Natural killer cell (primary cell): ENCODE results near the gene ADAD1. TPM values are rescaled to one million over a fixed set of nuclear protein-coding genes. Genes with fewer than 3 reads are reported as not detected.

Experiments
- ATAC-seq, 3 donors: fragments of 150-1000 bp in 2 of 3; fragments of 200-7000 bp in 1 of 3; cut with Tn5 transposase; 1 replicate in 1 of 3; 2 replicates in 2 of 3; pipeline ENCODE4 v1.10.0; 2021; ENCODE audit warnings: mild to moderate bottlenecking in 2 of 3, moderate library complexity in 2 of 3
- DNase-seq, 2 donors: peaks; one replicate each; pipeline versions ENCODE4 v3.0.0 to v3.0.0-alpha.2; 2013 to 2021; ENCODE audit warnings: mixed read lengths in 1 of 2
- H3K27ac ChIP-seq: one replicate; pipeline ENCODE4 v1.5.1; 2013; ENCODE audit warnings: mild to moderate bottlenecking, low read length
- H3K27me3 ChIP-seq: one replicate; pipeline ENCODE4 v1.6.1; 2013; ENCODE audit warnings: low read length; ENCODE audit not compliant: control insufficient read depth, insufficient read depth
- H3K36me3 ChIP-seq: one replicate; pipeline ENCODE4 v1.6.1; 2013; ENCODE audit warnings: low read length; ENCODE audit not compliant: control insufficient read depth, insufficient read depth
- H3K4me1 ChIP-seq: one replicate; pipeline ENCODE4 v1.6.1; 2013; ENCODE audit warnings: low read length; ENCODE audit not compliant: control insufficient read depth, insufficient read depth
- H3K4me3 ChIP-seq: one replicate; pipeline ENCODE4 v1.5.1; 2013; ENCODE audit warnings: low read length
- H3K9me3 ChIP-seq: one replicate; pipeline ENCODE4 v1.6.1; 2013; ENCODE audit warnings: low read length; ENCODE audit not compliant: control insufficient read depth, insufficient read depth
- H3K27ac Mint-ChIP-seq, 2 donors: one replicate each; pipeline ENCODE4 v1.8.0; 2022; ENCODE audit warnings: mild to moderate bottlenecking in 2 of 2, mixed read lengths in 2 of 2, moderate library complexity in 1 of 2
- H3K27me3 Mint-ChIP-seq, 2 donors: one replicate each; pipeline ENCODE4 v1.8.0; 2022; ENCODE audit warnings: low read depth in 2 of 2, mixed read lengths in 2 of 2
- H3K36me3 Mint-ChIP-seq: one replicate; pipeline ENCODE4 v1.8.0; 2022; ENCODE audit warnings: mixed read lengths
- H3K4me1 Mint-ChIP-seq, 2 donors: one replicate each; pipeline ENCODE4 v1.8.0; 2022; ENCODE audit warnings: mixed read lengths in 2 of 2
- H3K4me3 Mint-ChIP-seq: one replicate; pipeline ENCODE4 v1.8.0; 2022; ENCODE audit warnings: mild to moderate bottlenecking, moderate library complexity, mixed read lengths
- H3K9me3 Mint-ChIP-seq, 2 donors: one replicate each; pipeline ENCODE4 v1.8.0; 2022; ENCODE audit warnings: mixed read lengths in 2 of 2
- CTCF ChIP-seq: fragments of 200-600 bp; IDR thresholded peaks from one replicate; pipeline ENCODE4 v1.8.0; 2022; ENCODE audit warnings: antibody characterized with exemption
- WGBS: methylation state at CpG from one replicate; pipeline ENCODE4 v1.1.7; 2013; ENCODE audit warnings: missing lambda C conversion rate; ENCODE audit not compliant: insufficient coverage; 5-methylcytosine and 5-hydroxymethylcytosine counted together
- intact Hi-C: fragments of 100-400 bp; cut with micrococcal nuclease; formaldehyde crosslinking; loops from one replicate; pipeline ENCODE4 v1.14.2; 2022
- total RNA-seq, 4 donors: library from RNA; stranded (reverse); fragments of 120-200 nt in 1 of 4; gene quantifications; one replicate each; pipeline versions ENCODE4 v1.2.3 to v1.2.4, GENCODE V29; 2013 to 2022

Gene ADAD1
- total RNA-seq, 3 donors from 2014 or later (not counting 1 experiment from before 2014, with no cell fraction given), result not detected

GRCh38 chr4:122403861-122404260, 25.1 kb downstream of the ADAD1 start:
- Histone ChIP-seq H3K27me3 (no peaks in the 10 kb centered on the region), H3K9me3 (peaks cover 2% of the 10 kb centered on the region), H3K27ac (no peak overlapping the region), H3K4me1 (no peaks in the 10 kb centered on the region), H3K4me3 (no peak overlapping the region), H3K36me3 (no peaks in the 10 kb centered on the region)
- DNase-seq (no peak), ATAC-seq (no peak)
- Mint-ChIP-seq H3K27ac (no peak overlapping the region), H3K36me3 (no peaks in the 10 kb centered on the region), H3K27me3 (no peaks in the 10 kb centered on the region), H3K4me3 (no peak overlapping the region), H3K4me1 (no peaks in the 10 kb centered on the region), H3K9me3 (peaks cover 3 to 5% of the 10 kb centered on the region in 2 donors)
- 48% methylated on average over 3 of the region's 3 CpGs for WGBS
- intact Hi-C loops, result no loop called here
- no peak for TF ChIP-seq CTCF

- H3K4me3 ChIP-seq, result no peak overlapping the region
- Mint-ChIP-seq H3K36me3 (no peaks in the 10 kb centered on the region), H3K27me3 (peaks cover 0 to 18% of the 10 kb centered on the region in 2 donors), H3K4me3 (no peak overlapping the region), H3K27ac (no peak overlapping the region), H3K4me1 (no peaks in the 10 kb centered on the region), H3K9me3 (no peaks in the 10 kb centered on the region)
- intact Hi-C loops, result no loop called here
- no peaks in the 10 kb centered on the region for H3K4me1 ChIP-seq
- peaks cover 4% of the 10 kb centered on the region for H3K27me3 ChIP-seq
- no peak overlapping the region for H3K27ac ChIP-seq
- no peaks in the 10 kb centered on the region for H3K36me3 ChIP-seq
- no peak for ATAC-seq
- 46% methylated on average over 2 of the region's 3 CpGs for WGBS
- no peak for DNase-seq
- no peak for TF ChIP-seq CTCF
- H3K9me3 ChIP-seq, result no peaks in the 10 kb centered on the region
Measured at GRCh38 chr4:122412547-122412946, 33.7 kb downstream of the ADAD1 start.

- Histone ChIP-seq H3K9me3 (no peaks in the 10 kb centered on the region), H3K4me3 (no peak overlapping the region), H3K27ac (no peak overlapping the region), H3K4me1 (no peaks in the 10 kb centered on the region), H3K27me3 (no peaks in the 10 kb centered on the region), H3K36me3 (no peaks in the 10 kb centered on the region)
- TF ChIP-seq CTCF, result no peak
- Mint-ChIP-seq H3K4me1 (no peaks in the 10 kb centered on the region), H3K9me3 (peaks cover 2 to 5% of the 10 kb centered on the region in 2 donors), H3K4me3 (no peak overlapping the region), H3K27ac (no peak overlapping the region), H3K36me3 (no peaks in the 10 kb centered on the region), H3K27me3 (peaks cover 0 to 4% of the 10 kb centered on the region in 2 donors)
- DNase-seq (no peak), ATAC-seq (no peak)
- intact Hi-C loops, result no loop called here
Measured at GRCh38 chr4:122423246-122423645, 44.4 kb downstream of the ADAD1 start.

- Histone ChIP-seq H3K27ac (no peak overlapping the region), H3K36me3 (no peaks in the 10 kb centered on the region), H3K9me3 (no peaks in the 10 kb centered on the region), H3K4me1 (no peaks in the 10 kb centered on the region), H3K27me3 (peaks cover 2% of the 10 kb centered on the region), H3K4me3 (no peak overlapping the region)
- WGBS, result 89% methylated on average over 4 of the region's 5 CpGs
- no peak overlapping the region for H3K4me3 Mint-ChIP-seq
- intact Hi-C loops, result no loop called here
- H3K27me3 Mint-ChIP-seq, result no peaks in the 10 kb centered on the region
- no peaks in the 10 kb centered on the region for H3K36me3 Mint-ChIP-seq
- peaks cover 0 to 5% of the 10 kb centered on the region in 2 donors for H3K9me3 Mint-ChIP-seq
- H3K4me1 Mint-ChIP-seq, result no peaks in the 10 kb centered on the region
- DNase-seq, result no peak
- no peak for ATAC-seq
- no peak overlapping the region for H3K27ac Mint-ChIP-seq
- no peak for TF ChIP-seq CTCF
Measured at GRCh38 chr4:122431351-122431750, 52.5 kb downstream of the ADAD1 start.
